T-cell (primary cell): ENCODE data around the gene RCAN3. TPM values are rescaled to one million over a fixed set of nuclear protein-coding genes. Genes with fewer than 3 reads are reported as not detected.
A peak's percentile ranks its signal among the peaks of the same experiment; 100 is the strongest.
"Not testable (repeated sequence)": the region's sequence is repeated elsewhere in the genome, so short reads cannot be mapped to it uniquely, and the experiment has no call there.

Source experiments
- ATAC-seq, 4 experiments: fragments of 200-7000 bp in 3 of 4; fragments of 150-1000 bp in 1 of 4; cut with Tn5 transposase; replicated peaks in 1 of 4; 1 replicate in 3 of 4; 2 replicates in 1 of 4; pipeline ENCODE4 v1.10.0; 2021; ENCODE audit warnings: moderate library complexity in 3 of 4, mild to moderate bottlenecking in 2 of 4, moderate number of reproducible peaks in 1 of 4
- CTCF ChIA-PET, 2 donors: fragments of 300-600 bp; sonication (Branson Sonifier 250); formaldehyde crosslinking; loops; one replicate each; lab custom pipeline; 2022; ENCODE audit warnings: antibody characterized with exemption in 2 of 2; lab: Charles Lee
- POLR2A ChIA-PET, 2 donors: fragments of 300-600 bp; sonication (Branson Sonifier 250); formaldehyde crosslinking; loops; one replicate each; lab custom pipeline; 2022; ENCODE audit warnings: antibody characterized with exemption in 2 of 2; lab: Charles Lee
- DNase-seq, 35 experiments: peaks; one replicate each; pipeline versions ENCODE4 v3.0.0 to v3.0.0-alpha.2; 2013 to 2023
- H3K27ac ChIP-seq: one replicate; pipeline ENCODE4 v1.5.1; 2013; ENCODE audit warnings: low read length
- H3K27me3 ChIP-seq, 2 experiments: replicated peaks in 1 of 2; 1 replicate in 1 of 2; 2 replicates in 1 of 2; pipeline versions ENCODE4 v1.6.1 to v1.7.0; 2013; ENCODE audit warnings: low read length in 1 of 2, mixed read lengths in 1 of 2; ENCODE audit not compliant: control insufficient read depth in 2 of 2, insufficient read depth in 2 of 2; ENCODE audit errors: extremely low read depth in 1 of 2
- H3K36me3 ChIP-seq, 2 donors: 1 replicate in 1 of 2; 2 replicates in 1 of 2; pipeline versions ENCODE4 v1.6.1 to v1.7.0; 2013; ENCODE audit warnings: low read length in 1 of 2; ENCODE audit not compliant: control insufficient read depth in 2 of 2, insufficient read depth in 1 of 2; ENCODE audit errors: extremely low read depth in 1 of 2
- H3K4me1 ChIP-seq, 2 experiments: 1 replicate in 1 of 2; 2 replicates in 1 of 2; pipeline versions ENCODE4 v1.6.1 to v1.7.0; 2013; ENCODE audit warnings: low read length in 2 of 2, mixed read lengths in 1 of 2; ENCODE audit not compliant: insufficient read depth in 2 of 2, control insufficient read depth in 1 of 2; ENCODE audit errors: extremely low read depth in 1 of 2
- H3K4me3 ChIP-seq, 2 donors: 1 replicate in 1 of 2; 2 replicates in 1 of 2; pipeline versions ENCODE4 v1.5.1 to v1.7.0; 2013; ENCODE audit warnings: mild to moderate bottlenecking in 2 of 2, low read length in 1 of 2, moderate library complexity in 1 of 2; ENCODE audit not compliant: control insufficient read depth in 1 of 2; ENCODE audit errors: extremely low read depth in 1 of 2
- H3K9me3 ChIP-seq: 2 replicates; pipeline ENCODE4 v1.7.0; 2013
- H3K27ac Mint-ChIP-seq, 2 donors: one replicate each; pipeline ENCODE4 v1.8.0; 2020 to 2021; ENCODE audit warnings: mild to moderate bottlenecking in 2 of 2, mixed read lengths in 2 of 2
- H3K27me3 Mint-ChIP-seq, 2 donors: one replicate each; pipeline ENCODE4 v1.8.0; 2021 to 2022; ENCODE audit warnings: mixed read lengths in 2 of 2
- H3K36me3 Mint-ChIP-seq: one replicate; pipeline ENCODE4 v1.8.0; 2021; ENCODE audit warnings: mixed read lengths
- H3K4me1 Mint-ChIP-seq, 3 donors: one replicate each; pipeline ENCODE4 v1.8.0; 2020 to 2022; ENCODE audit warnings: mixed read lengths in 3 of 3, mild to moderate bottlenecking in 1 of 3
- H3K4me3 Mint-ChIP-seq, 3 donors: one replicate each; pipeline ENCODE4 v1.8.0; 2020 to 2022; ENCODE audit warnings: mild to moderate bottlenecking in 3 of 3, mixed read lengths in 3 of 3, moderate library complexity in 3 of 3
- H3K9me3 Mint-ChIP-seq, 3 donors: one replicate each; pipeline ENCODE4 v1.8.0; 2020 to 2022; ENCODE audit warnings: mixed read lengths in 3 of 3
- WGBS: methylation state at CpG from one replicate; pipeline ENCODE4 v1.1.5; 2013; ENCODE audit warnings: missing lambda C conversion rate; ENCODE audit not compliant: insufficient coverage; 5-methylcytosine and 5-hydroxymethylcytosine counted together
- total RNA-seq, 35 experiments: library from RNA in 6 of 35; stranded (reverse) in 6 of 35; fragments of 120-200 nt in 1 of 35; gene quantifications; one replicate each; pipeline versions ENCODE4 v1.2.1 to v1.2.4 and lab custom pipeline; 2013 to 2026

Gene RCAN3
- total RNA-seq, 5 donors from 2014 or later (not counting 1 experiment from before 2014, with no cell fraction given) = 149 to 202 (median 186) TPM

- H3K27me3 Mint-ChIP-seq, H3K27me3 ChIP-seq, H3K9me3 Mint-ChIP-seq, H3K9me3 ChIP-seq, DNase-seq, ATAC-seq, H3K4me3 ChIP-seq, H3K27ac ChIP-seq: not testable (repeated sequence)
- H3K36me3 ChIP-seq = peaks cover 21 to 45% of the 10 kb centered on the region in 2 donors
- 96% methylated on average over 4 of the region's 14 CpGs for WGBS
- ChIA-PET CTCF (interaction anchor here (0.9 to 1.2 kb wide), 6 partner anchors 11 to 124 kb away, joined by 3 to 8 read pairs (median 4); partner anchors contain the start of gene NIPAL3 (in 1 of the 2)), POLR2A (interaction anchor here (0.6 to 0.9 kb wide), 5 partner anchors 9 to 725 kb away, joined by 3 to 8 read pairs (median 5); no protein-coding TSS in a partner anchor)
- Mint-ChIP-seq H3K4me3 (peak overlapping the region in 1 of 3 donors; percentile 53), H3K4me1 (peaks cover 74 to 80% (median 78%) of the 10 kb centered on the region in 3 donors), H3K27ac (peak overlapping the region; percentile 10 to 78), H3K36me3 (peaks cover 50% of the 10 kb centered on the region)
- H3K4me1 ChIP-seq = peaks cover 24 to 47% of the 10 kb centered on the region in 2 experiments
Observed at GRCh38 chr1:24515671-24516209, 13.1 kb downstream of the RCAN3 start.

GRCh38 chr1:24516506-24516905, 13.9 kb downstream of the RCAN3 start:
- whole genome bisulfite sequencing = 89% methylated on average over 7 of the region's 12 CpGs
- Mint-ChIP-seq H3K9me3 (no peaks in the 10 kb centered on the region), H3K4me3 (peak overlapping the region in 2 of 3 donors; percentile 3 to 53), H3K27ac (peak overlapping the region; percentile 74 to 81), H3K27me3 (no peaks in the 10 kb centered on the region), H3K4me1 (peaks cover 74 to 78% (median 78%) of the 10 kb centered on the region in 3 donors), H3K36me3 (peaks cover 47% of the 10 kb centered on the region)
- Histone ChIP-seq H3K4me1 (peaks cover 25 to 39% of the 10 kb centered on the region in 2 experiments), H3K27ac (no peak overlapping the region), H3K4me3 (no peak overlapping the region), H3K27me3 (no peaks in the 10 kb centered on the region), H3K9me3 (no peaks in the 10 kb centered on the region), H3K36me3 (peaks cover 21 to 53% of the 10 kb centered on the region in 2 donors)
- POLR2A ChIA-PET = interaction anchor here (0.6 to 0.9 kb wide), 3 partner anchors 25 to 337 kb away, joined by 3 to 6 read pairs (median 5); no protein-coding TSS in a partner anchor
- ATAC-seq = no peak
- DNase-seq = no peak
- CTCF ChIA-PET = interaction anchor here (0.7 to 1.2 kb wide), 4 partner anchors 10 to 123 kb away, joined by 3 read pairs; no protein-coding TSS in a partner anchor

- Mint-ChIP-seq H3K9me3 (no peaks in the 10 kb centered on the region), H3K4me3 (no peak overlapping the region), H3K27ac (no peak overlapping the region), H3K4me1 (peaks cover 62 to 74% (median 74%) of the 10 kb centered on the region in 3 donors), H3K36me3 (peaks cover 48% of the 10 kb centered on the region), H3K27me3 (no peaks in the 10 kb centered on the region)
- H3K4me1 ChIP-seq = peaks cover 20 to 33% of the 10 kb centered on the region in 2 experiments
- no peaks in the 10 kb centered on the region for H3K9me3 ChIP-seq
- peaks cover 21 to 51% of the 10 kb centered on the region in 2 donors for H3K36me3 ChIP-seq
- ChIA-PET CTCF (interaction anchor here (0.6 to 1.0 kb wide), 4 partner anchors 9 to 85 kb away, joined by 3 read pairs; no protein-coding TSS in a partner anchor), POLR2A (no interaction called here)
- 100% methylated on average over 2 of the region's 4 CpGs for WGBS
- H3K27ac ChIP-seq = no peak overlapping the region
- DNase-seq (no peak), ATAC-seq (no peak)
- H3K4me3 ChIP-seq = no peak overlapping the region
- no peaks in the 10 kb centered on the region for H3K27me3 ChIP-seq
Observed at GRCh38 chr1:24517898-24518297, 15.3 kb downstream of the RCAN3 start.

- DNase-seq, H3K27me3 ChIP-seq, H3K27ac ChIP-seq, H3K4me3 ChIP-seq, CTCF ChIA-PET, H3K9me3 Mint-ChIP-seq, H3K27me3 Mint-ChIP-seq, POLR2A ChIA-PET, H3K9me3 ChIP-seq, ATAC-seq: not testable (repeated sequence)
- H3K36me3 ChIP-seq = peaks cover 13 to 50% of the 10 kb centered on the region in 2 donors
- H3K4me1 Mint-ChIP-seq = peaks cover 58 to 71% (median 69%) of the 10 kb centered on the region in 3 donors
- peaks cover 38% of the 10 kb centered on the region for H3K36me3 Mint-ChIP-seq
- no CpG with 5 or more reads among the region's 5 CpGs for WGBS
- H3K27ac Mint-ChIP-seq = peak overlapping the region; percentile 52 to 75
- peaks cover 20 to 25% of the 10 kb centered on the region in 2 experiments for H3K4me1 ChIP-seq
- H3K4me3 Mint-ChIP-seq = peak overlapping the region in 2 of 3 donors; percentile 11 to 18
Observed at GRCh38 chr1:24520282-24520681, 17.6 kb downstream of the RCAN3 start.

GRCh38 chr1:24525606-24526005, 23.0 kb downstream of the RCAN3 start:
- ATAC-seq (no peak), DNase-seq (no peak)
- Mint-ChIP-seq H3K36me3 (peaks cover 27% of the 10 kb centered on the region), H3K4me1 (peaks cover 67 to 72% (median 70%) of the 10 kb centered on the region in 3 donors), H3K4me3 (peak overlapping the region in 1 of 3 donors; percentile 53), H3K9me3 (no peaks in the 10 kb centered on the region), H3K27me3 (no peaks in the 10 kb centered on the region), H3K27ac (peak overlapping the region; percentile 61 to 69)
- ChIA-PET POLR2A (interaction anchor here (0.5 to 1.6 kb wide), 5 partner anchors 16 to 110 kb away, joined by 3 to 5 read pairs (median 4); partner anchors contain the start of gene NIPAL3 (in 1 of the 2)), CTCF (interaction anchor here (0.6 to 5.0 kb wide), 8 partner anchors 16 to 319 kb away, joined by 3 to 59 read pairs (median 6); partner anchors contain the start of gene NIPAL3 (in 2 of the 2))
- Histone ChIP-seq H3K4me1 (peaks cover 22 to 28% of the 10 kb centered on the region in 2 experiments), H3K4me3 (no peak overlapping the region), H3K27me3 (no peaks in the 10 kb centered on the region), H3K27ac (no peak overlapping the region), H3K9me3 (no peaks in the 10 kb centered on the region), H3K36me3 (peaks cover 0 to 32% of the 10 kb centered on the region in 2 donors)
- WGBS = 80% methylated on average over 1 of the region's 6 CpGs

GRCh38 chr1:24526045-24526444, 23.4 kb downstream of the RCAN3 start:
- POLR2A ChIA-PET = interaction anchor here (1.3 to 1.6 kb wide), 4 partner anchors 16 to 111 kb away, joined by 3 to 5 read pairs (median 4); partner anchors contain the start of gene NIPAL3 (in 1 of the 2)
- no peak overlapping the region for H3K4me3 ChIP-seq
- peaks cover 21 to 28% of the 10 kb centered on the region in 2 experiments for H3K4me1 ChIP-seq
- Mint-ChIP-seq H3K4me3 (peak overlapping the region in 1 of 3 donors; percentile 53), H3K27me3 (no peaks in the 10 kb centered on the region), H3K4me1 (peaks cover 66 to 71% (median 70%) of the 10 kb centered on the region in 3 donors), H3K27ac (peak overlapping the region; percentile 61 to 69), H3K36me3 (peaks cover 26% of the 10 kb centered on the region), H3K9me3 (no peaks in the 10 kb centered on the region)
- peaks cover 0 to 29% of the 10 kb centered on the region in 2 donors for H3K36me3 ChIP-seq
- no peaks in the 10 kb centered on the region for H3K27me3 ChIP-seq
- H3K27ac ChIP-seq = no peak overlapping the region
- CTCF ChIA-PET = interaction anchor here (0.6 to 5.0 kb wide), 13 partner anchors 10 to 1397 kb away, joined by 3 to 59 read pairs (median 10); partner anchors contain the start of genes NIPAL3 (in 1 of the 2) and RCAN3 (in 1 of the 2)
- no peaks in the 10 kb centered on the region for H3K9me3 ChIP-seq
- no peak for ATAC-seq
- no peak for DNase-seq
- WGBS = 92% methylated on average over 3 of the region's 7 CpGs
